Measurements from ENCODE around the gene ID4. TPM values are rescaled to one million over a fixed set of nuclear protein-coding genes. Genes with fewer than 3 reads are reported as not detected.

The ID4 gene
- total RNA-seq, 1 experiment from 2014 or later = 3.5 TPM

GRCh38 chr6:19860235-19860877 lies 23.2 kb downstream of the ID4 start:
- H3K36me3 ChIP-seq (replicated peaks; ENCODE audit: control insufficient read depth, insufficient read depth, low read length) = no peaks in the 10 kb centered on the region
- H3K27me3 ChIP-seq (ENCODE audit: control insufficient read depth, insufficient read depth, low read length) = no peaks in the 10 kb centered on the region
- no peak overlapping the region for H3K4me3 ChIP-seq (ENCODE audit: insufficient read depth, low read depth, low read length)
- DNase-seq = no peak

DNA sequence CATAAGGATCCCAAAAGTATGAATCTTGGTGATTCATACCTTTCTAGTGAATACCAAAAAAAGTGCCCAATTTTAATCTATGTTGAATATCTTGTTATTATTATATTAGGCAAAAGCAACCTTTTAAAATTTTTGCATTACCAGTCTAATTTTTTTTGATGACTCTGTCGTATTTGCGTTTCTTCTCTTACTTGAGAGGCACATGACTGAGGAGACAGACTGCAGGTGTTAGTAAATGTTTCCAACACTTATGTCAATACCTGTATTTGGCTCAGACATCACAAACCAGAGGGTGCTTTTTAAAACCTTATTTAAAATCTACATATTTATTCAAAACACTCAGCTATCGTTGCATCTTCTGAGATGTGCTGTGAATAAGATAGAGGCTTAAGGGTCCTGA lies 27.1 kb downstream of the ID4 start:
- DNase-seq = no peak
- H3K36me3 ChIP-seq (replicated peaks; ENCODE audit: control insufficient read depth, insufficient read depth, low read length) = no peaks in the 10 kb centered on the region
- H3K4me3 ChIP-seq (ENCODE audit: insufficient read depth, low read depth, low read length) = no peak overlapping the region
- H3K27me3 ChIP-seq (ENCODE audit: control insufficient read depth, insufficient read depth, low read length) = no peaks in the 10 kb centered on the region

GRCh38 chr6:19865178-19865577 lies 28.0 kb downstream of the ID4 start:
- no peak for DNase-seq
- Histone ChIP-seq H3K36me3 (replicated peaks; ENCODE audit: control insufficient read depth, insufficient read depth, low read length) (no peaks in the 10 kb centered on the region), H3K27me3 (ENCODE audit: control insufficient read depth, insufficient read depth, low read length) (no peaks in the 10 kb centered on the region), H3K4me3 (ENCODE audit: insufficient read depth, low read depth, low read length) (no peak overlapping the region)

DNA sequence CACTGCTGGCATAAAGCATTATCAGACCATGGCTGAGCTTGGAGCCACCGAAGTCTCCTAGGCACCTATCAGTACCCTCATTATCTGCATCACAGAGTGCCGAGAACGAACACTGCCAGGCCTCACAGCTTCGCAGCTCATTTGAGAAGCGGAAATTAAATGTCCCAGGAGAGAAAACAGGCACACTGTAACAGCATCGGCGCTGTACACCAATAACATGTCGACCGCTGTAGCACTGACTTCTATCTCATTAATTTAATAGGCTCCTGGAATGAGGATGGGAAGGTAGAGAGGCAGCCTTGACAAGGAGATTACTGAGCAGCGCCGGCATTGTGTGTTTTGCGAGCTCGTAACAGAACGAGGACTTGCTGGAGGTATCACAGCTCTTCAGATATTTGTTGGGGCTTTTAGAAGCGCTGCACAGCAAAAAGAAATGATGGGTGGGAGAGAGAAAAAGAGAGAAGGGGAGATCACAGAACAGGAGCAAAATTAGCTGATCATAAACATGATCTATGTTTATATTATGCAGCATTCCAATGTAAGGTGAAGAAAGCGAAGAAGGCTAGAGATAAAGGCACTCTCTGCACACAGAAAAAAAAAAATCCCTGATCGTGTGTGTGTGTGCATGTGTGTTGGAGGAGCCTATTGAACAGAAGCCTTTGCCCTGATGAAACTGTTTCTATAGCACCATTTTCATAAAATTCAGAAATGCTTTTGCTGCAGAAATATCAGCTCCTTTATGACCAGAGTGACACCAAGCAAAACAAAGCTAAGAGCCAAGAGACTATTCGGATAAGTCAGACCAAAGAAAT lies 29.2 kb downstream of the ID4 start:
- Histone ChIP-seq H3K4me3 (ENCODE audit: insufficient read depth, low read depth, low read length) (no peak overlapping the region), H3K36me3 (replicated peaks; ENCODE audit: control insufficient read depth, insufficient read depth, low read length) (no peaks in the 10 kb centered on the region), H3K27me3 (ENCODE audit: control insufficient read depth, insufficient read depth, low read length) (no peaks in the 10 kb centered on the region)
- DNase-seq = no peak

DNA sequence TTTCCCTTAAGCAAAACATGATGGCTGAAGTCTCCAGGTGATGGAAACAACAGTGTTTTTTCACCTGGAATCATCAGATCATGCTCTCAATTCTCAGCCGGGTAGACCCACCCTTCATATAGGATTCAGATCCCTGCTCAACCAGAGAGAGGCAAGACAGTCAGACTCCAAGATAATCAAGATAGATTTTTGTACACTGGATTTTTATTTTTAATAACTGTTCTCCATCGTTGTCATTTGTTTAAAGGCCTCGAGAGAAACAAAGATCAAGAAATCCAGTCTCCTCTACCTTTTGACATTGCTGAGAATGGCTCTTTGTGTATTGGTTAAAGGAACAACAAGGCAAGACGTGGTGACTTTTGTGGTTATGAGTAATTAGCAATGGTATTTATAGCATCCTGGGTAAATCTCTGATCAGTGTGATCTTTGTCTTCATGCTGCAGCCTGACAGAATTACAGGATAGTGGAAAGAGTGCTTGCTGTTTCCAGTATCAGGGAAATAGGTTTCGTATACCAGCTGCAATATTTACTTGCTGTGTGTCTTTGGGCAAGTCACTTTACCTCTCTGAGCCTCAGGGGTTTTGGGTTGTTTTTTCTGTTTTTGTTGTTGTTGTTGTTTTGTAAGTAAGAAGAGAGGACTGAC lies 29.9 kb downstream of the ID4 start:
- H3K36me3 ChIP-seq (replicated peaks; ENCODE audit: control insufficient read depth, insufficient read depth, low read length) = no peaks in the 10 kb centered on the region
- DNase-seq = no peak
- no peaks in the 10 kb centered on the region for H3K27me3 ChIP-seq (ENCODE audit: control insufficient read depth, insufficient read depth, low read length)
- no peak overlapping the region for H3K4me3 ChIP-seq (ENCODE audit: insufficient read depth, low read depth, low read length)

- H3K27me3 ChIP-seq (ENCODE audit: control insufficient read depth, insufficient read depth, low read length) = no peaks in the 10 kb centered on the region
- DNase-seq = peak; percentile 23
- H3K4me3 ChIP-seq (ENCODE audit: insufficient read depth, low read depth, low read length) = no peak overlapping the region
- H3K36me3 ChIP-seq (replicated peaks; ENCODE audit: control insufficient read depth, insufficient read depth, low read length) = no peaks in the 10 kb centered on the region
These were observed 32.3 kb downstream of the ID4 start for GRCh38 chr6:19869464-19869863.

GRCh38 chr6:19870322-19870721 lies 33.2 kb downstream of the ID4 start:
- H3K36me3 ChIP-seq (replicated peaks; ENCODE audit: control insufficient read depth, insufficient read depth, low read length) = no peaks in the 10 kb centered on the region
- no peaks in the 10 kb centered on the region for H3K27me3 ChIP-seq (ENCODE audit: control insufficient read depth, insufficient read depth, low read length)
- no peak for DNase-seq
- H3K4me3 ChIP-seq (ENCODE audit: insufficient read depth, low read depth, low read length) = no peak overlapping the region

DNA sequence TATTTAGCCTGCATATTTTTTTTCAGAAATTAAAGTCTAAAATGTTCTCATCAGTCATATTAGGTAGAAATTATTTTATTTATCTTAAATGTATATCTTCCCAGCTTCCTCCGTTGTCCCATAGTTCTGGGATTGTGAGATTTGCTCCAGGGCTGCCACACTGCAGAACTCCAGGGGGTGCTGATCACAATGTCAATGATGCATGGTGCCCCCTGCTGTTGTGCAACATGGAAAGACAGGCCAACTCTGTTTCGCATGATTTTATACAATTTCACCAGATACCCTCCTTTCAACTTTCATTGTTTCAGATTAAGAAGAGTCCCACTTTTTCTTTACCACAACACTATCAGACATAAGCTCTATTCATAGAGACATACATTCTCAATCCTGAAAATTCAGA lies 35.9 kb downstream of the ID4 start:
- H3K4me3 ChIP-seq (ENCODE audit: insufficient read depth, low read depth, low read length) = no peak overlapping the region
- no peaks in the 10 kb centered on the region for H3K36me3 ChIP-seq (replicated peaks; ENCODE audit: control insufficient read depth, insufficient read depth, low read length)
- DNase-seq = no peak
- no peaks in the 10 kb centered on the region for H3K27me3 ChIP-seq (ENCODE audit: control insufficient read depth, insufficient read depth, low read length)

GRCh38 chr6:19876672-19877071 lies 39.5 kb downstream of the ID4 start:
- DNase-seq = no peak
- Histone ChIP-seq H3K4me3 (ENCODE audit: insufficient read depth, low read depth, low read length) (no peak overlapping the region), H3K36me3 (replicated peaks; ENCODE audit: control insufficient read depth, insufficient read depth, low read length) (no peaks in the 10 kb centered on the region), H3K27me3 (ENCODE audit: control insufficient read depth, insufficient read depth, low read length) (no peaks in the 10 kb centered on the region)

DNA sequence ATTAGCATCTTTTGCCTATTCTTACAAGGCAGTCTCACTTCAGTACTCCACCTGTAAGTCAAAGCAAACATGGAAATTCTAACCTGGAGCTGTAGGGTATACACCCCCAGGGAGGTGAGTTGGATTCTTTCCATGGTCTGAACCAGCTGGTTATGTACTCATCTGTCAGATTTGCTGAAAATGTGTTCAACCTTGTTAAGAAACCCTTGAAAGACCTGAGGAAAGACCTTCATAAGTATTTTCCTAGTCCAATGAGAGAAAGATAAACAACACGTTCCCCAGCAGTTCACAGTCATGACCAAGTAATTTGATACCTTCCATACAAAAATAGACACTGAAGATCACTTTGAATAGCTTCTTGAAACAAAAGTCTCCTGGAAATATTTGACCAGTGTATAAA lies 42.5 kb downstream of the ID4 start:
- no peaks in the 10 kb centered on the region for H3K36me3 ChIP-seq (replicated peaks; ENCODE audit: control insufficient read depth, insufficient read depth, low read length)
- no peak for DNase-seq
- no peaks in the 10 kb centered on the region for H3K27me3 ChIP-seq (ENCODE audit: control insufficient read depth, insufficient read depth, low read length)
- no peak overlapping the region for H3K4me3 ChIP-seq (ENCODE audit: insufficient read depth, low read depth, low read length)

DNA sequence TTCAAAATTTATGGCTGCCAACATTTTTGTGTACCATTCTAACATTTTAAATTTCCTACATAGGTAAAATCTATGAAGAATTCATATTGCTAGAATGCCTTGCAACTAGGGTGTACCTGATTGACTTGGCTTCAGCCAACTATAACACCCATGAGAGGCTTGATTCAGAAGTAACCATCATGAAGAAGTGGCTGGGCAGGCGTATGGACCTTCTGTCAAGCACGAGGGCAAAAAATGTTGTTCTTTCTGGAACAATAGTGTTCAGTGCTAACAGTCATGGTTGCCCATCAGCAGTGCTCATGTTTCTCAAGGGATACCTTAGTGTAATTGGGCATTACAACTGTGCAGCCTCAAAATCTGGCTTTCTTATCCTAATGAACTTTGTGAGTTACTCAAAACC lies 42.9 kb downstream of the ID4 start:
- Histone ChIP-seq H3K36me3 (replicated peaks; ENCODE audit: control insufficient read depth, insufficient read depth, low read length) (no peaks in the 10 kb centered on the region), H3K27me3 (ENCODE audit: control insufficient read depth, insufficient read depth, low read length) (no peaks in the 10 kb centered on the region), H3K4me3 (ENCODE audit: insufficient read depth, low read depth, low read length) (no peak overlapping the region)
- no peak for DNase-seq

DNA sequence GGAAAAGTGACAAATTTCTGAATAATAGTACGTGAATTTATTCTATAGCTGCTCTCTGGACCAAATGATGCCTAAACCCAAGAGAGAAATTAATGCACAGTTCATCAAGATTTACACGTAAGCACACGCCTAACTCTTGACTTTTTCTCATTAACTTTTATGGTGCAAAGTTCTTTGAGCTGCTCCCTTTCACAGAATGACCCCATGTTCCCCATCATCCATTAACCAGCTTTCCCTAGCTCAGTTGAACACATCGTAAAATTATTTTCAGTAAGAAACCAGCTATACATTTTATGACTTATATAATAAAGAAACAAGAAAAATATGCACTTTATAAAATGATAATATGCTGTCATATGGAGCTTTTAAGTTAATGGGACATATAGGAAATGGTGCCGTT lies 54.3 kb downstream of the ID4 start:
- Histone ChIP-seq H3K27me3 (ENCODE audit: control insufficient read depth, insufficient read depth, low read length) (no peaks in the 10 kb centered on the region), H3K36me3 (replicated peaks; ENCODE audit: control insufficient read depth, insufficient read depth, low read length) (no peaks in the 10 kb centered on the region), H3K4me3 (ENCODE audit: insufficient read depth, low read depth, low read length) (no peak overlapping the region)
- DNase-seq = no peak

Measured in H7 (cell line).